HepG2 (cell line): ENCODE data around the gene PDIA4. TPM values are rescaled to one million over a fixed set of nuclear protein-coding genes. Genes with fewer than 3 reads are reported as not detected.

Experiments
- ATAC-seq: fragments of 200-7000 bp; cut with Tn5 transposase; 3 replicates; pipeline ENCODE4 v1.9.1; 2020; ENCODE audit warnings: mild to moderate bottlenecking, moderate library complexity
- BruUV-seq: library from RNA; stranded (reverse); fragments of 400-500 nt; replicated peaks from 2 replicates; lab custom pipeline; 2021; lab: Mats Ljungman, UMichigan
- CTCF ChIA-PET: fragments of 300-600 bp; formaldehyde crosslinking; extraction: SDS; loops from one replicate; lab custom pipeline; 2021; ENCODE audit warnings: low total read pairs, inconsistent platforms, low intra/inter-chr PET ratio; lab: Yijun Ruan, JAX
- POLR2A ChIA-PET: fragments of 350-600 bp; sonication (Branson Sonifier 250); formaldehyde crosslinking; loops from one replicate; lab custom pipeline; 2020; ENCODE audit warnings: antibody characterized with exemption, inconsistent platforms; lab: Yijun Ruan, JAX
- DNase-seq: peaks from one replicate; pipeline ENCODE4 v3.0.0-alpha.2; 2015; ENCODE audit warnings: low spot score
- FAIRE-seq: peaks from 3 replicates; lab custom pipeline; 2011; peaks lifted over from hg19 to GRCh38; lab: Jason Lieb, UNC
- H2AFZ ChIP-seq: one replicate; pipeline ENCODE4 v1.6.1; 2011; ENCODE audit warnings: low read length, inconsistent platforms
- H3K27ac ChIP-seq: fragments of 300-600 bp; 3 replicates; pipeline ENCODE4 v1.8.0; 2011; ENCODE audit warnings: mixed run types, mild to moderate bottlenecking, mixed read lengths, low read length, inconsistent platforms; ENCODE audit not compliant: insufficient read depth; ENCODE audit errors: extremely low read length
- H3K27me3 ChIP-seq, 2 experiments: fragments of 200-600 bp in 1 of 2; 2 replicates in 1 of 2; 3 replicates in 1 of 2; pipeline versions ENCODE4 v1.6.0 to v1.8.0; 2011; ENCODE audit warnings: low read length in 2 of 2, mild to moderate bottlenecking in 2 of 2, moderate library complexity in 2 of 2, inconsistent platforms in 1 of 2; ENCODE audit not compliant: insufficient read depth in 2 of 2, control insufficient read depth in 1 of 2
- H3K36me3 ChIP-seq, 2 experiments: fragments of 200-600 bp in 1 of 2; replicated peaks in 1 of 2; 2 replicates in 1 of 2; 3 replicates in 1 of 2; pipeline versions ENCODE4 v1.5.1 to v1.8.0; 2011; ENCODE audit warnings: low read length in 2 of 2, inconsistent platforms in 1 of 2; ENCODE audit not compliant: insufficient read depth in 2 of 2, control insufficient read depth in 1 of 2
- H3K4me1 ChIP-seq: 2 replicates; pipeline ENCODE4 v1.5.1; 2012; ENCODE audit warnings: low read length, inconsistent platforms; ENCODE audit not compliant: insufficient read depth
- H3K4me2 ChIP-seq: 2 replicates; pipeline ENCODE4 v1.6.0; 2011; ENCODE audit warnings: low read depth, low read length, inconsistent platforms
- H3K4me3 ChIP-seq, 3 experiments: fragments of 200-600 bp in 1 of 3; sonication (generic), shearing (Covaris generic) in 1 of 3; replicated peaks in 1 of 3; 2 replicates each; pipeline ENCODE4 v1.5.1; 2011 to 2016; ENCODE audit warnings: low read length in 3 of 3, inconsistent platforms in 2 of 3, low read depth in 2 of 3, mild to moderate bottlenecking in 2 of 3, control low read depth in 1 of 3, mixed read lengths in 1 of 3; ENCODE audit not compliant: insufficient read depth in 1 of 3
- H3K79me2 ChIP-seq: one replicate; pipeline ENCODE4 v1.6.1; 2011; ENCODE audit warnings: low read length, inconsistent platforms; ENCODE audit not compliant: insufficient read depth
- H3K9ac ChIP-seq: 2 replicates; pipeline ENCODE4 v1.6.0; 2011; ENCODE audit warnings: mild to moderate bottlenecking, low read depth, low read length, inconsistent platforms; ENCODE audit not compliant: insufficient read depth
- H3K9me3 ChIP-seq: 2 replicates; pipeline ENCODE4 v1.5.1; 2012; ENCODE audit warnings: mild to moderate bottlenecking, low read length
- H4K20me1 ChIP-seq: 2 replicates; pipeline ENCODE4 v1.6.0; 2011; ENCODE audit warnings: inconsistent platforms, mild to moderate bottlenecking, low read length, moderate library complexity; ENCODE audit not compliant: insufficient read depth
- AGO2 ChIP-seq: fragments of 200-400 bp; formaldehyde crosslinking; optimal IDR thresholded peaks from 2 replicates; pipeline ENCODE3; 2017; ENCODE audit warnings: mild to moderate bottlenecking, low read depth, low read length, moderate library complexity
- NR2F1 ChIP-seq, 2 experiments: fragments of 450-650 bp in 1 of 2; formaldehyde crosslinking in 1 of 2; IDR thresholded peaks; 2 replicates each; pipeline versions ENCODE4 v1.5.0 to v1.6.1; 2016 to 2020; ENCODE audit warnings: mild to moderate bottlenecking in 1 of 2, missing compliant biosample characterization in 1 of 2, missing genetic modification reagents in 1 of 2, moderate library complexity in 1 of 2
- STAG1 ChIP-seq: sonication (generic); formaldehyde crosslinking; IDR thresholded peaks from 2 replicates; pipeline ENCODE4 v1.4.0; 2020; ENCODE audit warnings: missing genetic modification reagents
- THYN1 ChIP-seq: sonication (generic); formaldehyde crosslinking; IDR thresholded peaks from 2 replicates; pipeline ENCODE4 v1.8.1; 2023; ENCODE audit warnings: low read depth, mild to moderate bottlenecking, moderate library complexity, missing genetic modification reagents, borderline replicate concordance
- ZBTB38 ChIP-seq: sonication (generic); formaldehyde crosslinking; IDR thresholded peaks from 2 replicates; pipeline ENCODE4 v1.5.1; 2020; ENCODE audit warnings: mild to moderate bottlenecking, missing genetic modification reagents
- ZFP90 ChIP-seq: sonication (generic); formaldehyde crosslinking; IDR thresholded peaks from 2 replicates; pipeline ENCODE4 v1.8.0; 2022; ENCODE audit warnings: missing genetic modification reagents, mild to moderate bottlenecking, inconsistent platforms, borderline replicate concordance
- ZNF251 ChIP-seq: sonication (generic); formaldehyde crosslinking; IDR thresholded peaks from 2 replicates; pipeline ENCODE4 v1.9.0; 2021; ENCODE audit warnings: mild to moderate bottlenecking, missing genetic modification reagents
- ZNF605 ChIP-seq: sonication (generic); formaldehyde crosslinking; IDR thresholded peaks from 2 replicates; pipeline ENCODE4 v1.8.0; 2022; ENCODE audit warnings: mild to moderate bottlenecking, missing genetic modification reagents
- ZSCAN25 ChIP-seq: sonication (generic); formaldehyde crosslinking; IDR thresholded peaks from 2 replicates; pipeline ENCODE4 v1.8.0; 2022; ENCODE audit warnings: mild to moderate bottlenecking, missing genetic modification reagents
- WGBS: methylation state at CpG from one replicate; pipeline ENCODE4 v1.1.6; 2017; ENCODE audit warnings: low lambda C conversion rate; 5-methylcytosine and 5-hydroxymethylcytosine counted together
- in situ Hi-C: cut with HindIII; loops from 2 replicates; pipeline ENCODE4 v1.10.0; 2017; ENCODE audit warnings: low pct_unique_long_range_greater_than_20kb; ENCODE audit not compliant: extremely low pct_ligation_motif_present
- intact Hi-C: fragments of 100-400 bp; cut with micrococcal nuclease; formaldehyde crosslinking; loops from one replicate; pipeline ENCODE4 v1.10.0; 2022; ENCODE audit not compliant: unreplicated experiment
- polyA plus RNA-seq, 8 experiments: library from polyadenylated mRNA; depleted of rRNA in 3 of 8; stranded (reverse) in 7 of 8; unstranded in 1 of 8; fragments of >200 nt; fragmentation: Illumina TruSeq in 4 of 8; extraction: Trizol in 4 of 8; gene quantifications; 2 replicates each; pipeline versions ENCODE4 v1.2.1 to v1.2.3, GENCODE V29; 2011 to 2016; ENCODE audit warnings: low read depth in 4 of 8, missing spikeins in 1 of 8, mixed read lengths in 1 of 8; ENCODE audit not compliant: insufficient read depth in 1 of 8
- total RNA-seq, 5 experiments: library from RNA; depleted of rRNA; stranded (reverse); fragments of >200 nt; fragmentation: Illumina TruSeq; extraction: Trizol; gene quantifications; 2 replicates each; pipeline ENCODE4 v1.2.3, GENCODE V29; 2016; ENCODE audit warnings: low read depth in 1 of 5
- TF ChIP-seq, protein P1 (sequence below): sonication (generic); formaldehyde crosslinking; IDR thresholded peaks from 2 replicates; pipeline ENCODE4 v1.5.0; 2020; ENCODE audit warnings: mild to moderate bottlenecking, missing genetic modification reagents, moderate library complexity

Gene PDIA4
- total and polyA plus RNA-seq, 2 of the 13 experiments (the other 11 are each of a cell fraction or from before 2014, with no cell fraction given), result 278 to 402 TPM

DNA sequence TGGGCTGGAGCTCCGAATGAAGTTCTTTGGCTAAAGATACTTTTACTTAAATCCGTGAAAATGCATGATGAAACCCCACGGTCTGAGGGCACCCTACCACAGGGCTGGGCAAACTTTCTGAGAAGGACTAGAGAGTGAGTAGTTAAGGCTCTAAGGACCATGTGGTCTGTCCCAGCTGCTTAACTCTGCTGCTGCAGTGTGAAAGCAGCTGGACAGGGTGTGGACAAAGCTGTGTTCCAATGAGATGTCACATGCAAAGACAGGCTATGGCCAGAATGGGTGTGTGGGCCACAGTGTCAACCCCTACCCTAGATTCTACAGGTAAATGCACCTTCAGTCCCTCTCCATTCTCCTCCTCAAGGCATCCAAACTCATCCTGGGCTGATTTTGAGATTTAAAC lies 18.8 kb downstream of the PDIA4 start (continued):
- TF ChIP-seq ZNF605 (CRISPR knock-in tag), result no peak

DNA sequence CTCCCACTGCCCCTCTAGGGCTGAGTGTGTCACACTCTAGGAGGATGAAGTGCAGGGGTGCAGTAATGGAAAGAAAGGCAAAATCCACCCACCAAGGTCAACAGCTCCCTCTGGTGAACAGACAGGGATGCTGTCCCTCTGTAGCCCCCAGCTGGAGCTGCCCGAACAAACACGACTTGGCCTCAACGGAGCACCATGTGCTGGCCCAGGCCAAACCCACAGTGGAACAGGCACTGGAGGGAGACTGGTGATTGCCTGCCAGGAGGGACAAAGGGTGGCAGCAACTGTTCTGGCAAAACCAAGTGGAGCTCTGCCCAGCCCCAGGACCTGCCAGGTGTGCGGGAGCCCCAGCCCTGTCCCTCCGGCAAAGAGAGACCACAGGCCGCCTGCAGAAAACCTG lies 20.7 kb downstream of the PDIA4 start:
- intact Hi-C loops (no loop called here), in situ Hi-C loops (no loop called here)
- DNase-seq, result no peak
- Histone ChIP-seq H4K20me1 (no peaks in the 10 kb centered on the region), H2AFZ (no peak overlapping the region), H3K27me3 (no peaks in the 10 kb centered on the region), H3K27ac (no peak overlapping the region), H3K79me2 (peaks cover 2% of the 10 kb centered on the region), H3K9me3 (no peaks in the 10 kb centered on the region), H3K9ac (no peak overlapping the region), H3K36me3 (peaks cover 48 to 96% of the 10 kb centered on the region in 2 experiments), H3K4me2 (no peak overlapping the region), H3K4me3 (no peak overlapping the region), H3K4me1 (peaks cover 3% of the 10 kb centered on the region; the same call in 1 of the 2 replicates)
- no TSS peak for BruUV-seq
- ATAC-seq, result peak; percentile 31
- TF ChIP-seq AGO2 (peak; percentile 36), ZSCAN25 (CRISPR knock-in tag) (0 out of 2 replicates have a peak, but pooled peaks have one; percentile 32), NR2F1 (CRISPR knock-in tag; IDR thresholded peaks at IDR 0.05) (no peak), THYN1 (no peak), ZFP90 (CRISPR knock-in tag) (peak; percentile 97; the same call in 1 of the 2 replicates), STAG1 (0 out of 2 replicates have a peak, but pooled peaks have one; percentile 23), ZBTB38 (0 out of 2 replicates have a peak, but pooled peaks have one; percentile 53), ZNF251 (CRISPR knock-in tag) (no peak)
- TF ChIP-seq, protein P1, sequence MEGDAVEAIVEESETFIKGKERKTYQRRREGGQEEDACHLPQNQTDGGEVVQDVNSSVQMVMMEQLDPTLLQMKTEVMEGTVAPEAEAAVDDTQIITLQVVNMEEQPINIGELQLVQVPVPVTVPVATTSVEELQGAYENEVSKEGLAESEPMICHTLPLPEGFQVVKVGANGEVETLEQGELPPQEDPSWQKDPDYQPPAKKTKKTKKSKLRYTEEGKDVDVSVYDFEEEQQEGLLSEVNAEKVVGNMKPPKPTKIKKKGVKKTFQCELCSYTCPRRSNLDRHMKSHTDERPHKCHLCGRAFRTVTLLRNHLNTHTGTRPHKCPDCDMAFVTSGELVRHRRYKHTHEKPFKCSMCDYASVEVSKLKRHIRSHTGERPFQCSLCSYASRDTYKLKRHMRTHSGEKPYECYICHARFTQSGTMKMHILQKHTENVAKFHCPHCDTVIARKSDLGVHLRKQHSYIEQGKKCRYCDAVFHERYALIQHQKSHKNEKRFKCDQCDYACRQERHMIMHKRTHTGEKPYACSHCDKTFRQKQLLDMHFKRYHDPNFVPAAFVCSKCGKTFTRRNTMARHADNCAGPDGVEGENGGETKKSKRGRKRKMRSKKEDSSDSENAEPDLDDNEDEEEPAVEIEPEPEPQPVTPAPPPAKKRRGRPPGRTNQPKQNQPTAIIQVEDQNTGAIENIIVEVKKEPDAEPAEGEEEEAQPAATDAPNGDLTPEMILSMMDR (CRISPR knock-in tag), result peak; percentile 42
- 82% methylated on average over 6 of the region's 6 CpGs for WGBS
- POLR2A ChIA-PET, result no interaction called here
- FAIRE-seq, result no peak
- CTCF ChIA-PET, result interaction anchor here (2.7 kb wide), 1 partner anchor 58 kb away, joined by 18 read pairs; no protein-coding TSS in a partner anchor
